GM12872 (cell line): ENCODE results near the gene LSP1.

Source experiments
- TF ChIP-seq, protein P1 (sequence below): IDR thresholded peaks from 3 replicates; pipeline ENCODE4 v1.5.1; 2011; ENCODE audit warnings: low read depth, mild to moderate bottlenecking, low read length, moderate library complexity; ENCODE audit not compliant: insufficient read depth

Gene LSP1

DNA sequence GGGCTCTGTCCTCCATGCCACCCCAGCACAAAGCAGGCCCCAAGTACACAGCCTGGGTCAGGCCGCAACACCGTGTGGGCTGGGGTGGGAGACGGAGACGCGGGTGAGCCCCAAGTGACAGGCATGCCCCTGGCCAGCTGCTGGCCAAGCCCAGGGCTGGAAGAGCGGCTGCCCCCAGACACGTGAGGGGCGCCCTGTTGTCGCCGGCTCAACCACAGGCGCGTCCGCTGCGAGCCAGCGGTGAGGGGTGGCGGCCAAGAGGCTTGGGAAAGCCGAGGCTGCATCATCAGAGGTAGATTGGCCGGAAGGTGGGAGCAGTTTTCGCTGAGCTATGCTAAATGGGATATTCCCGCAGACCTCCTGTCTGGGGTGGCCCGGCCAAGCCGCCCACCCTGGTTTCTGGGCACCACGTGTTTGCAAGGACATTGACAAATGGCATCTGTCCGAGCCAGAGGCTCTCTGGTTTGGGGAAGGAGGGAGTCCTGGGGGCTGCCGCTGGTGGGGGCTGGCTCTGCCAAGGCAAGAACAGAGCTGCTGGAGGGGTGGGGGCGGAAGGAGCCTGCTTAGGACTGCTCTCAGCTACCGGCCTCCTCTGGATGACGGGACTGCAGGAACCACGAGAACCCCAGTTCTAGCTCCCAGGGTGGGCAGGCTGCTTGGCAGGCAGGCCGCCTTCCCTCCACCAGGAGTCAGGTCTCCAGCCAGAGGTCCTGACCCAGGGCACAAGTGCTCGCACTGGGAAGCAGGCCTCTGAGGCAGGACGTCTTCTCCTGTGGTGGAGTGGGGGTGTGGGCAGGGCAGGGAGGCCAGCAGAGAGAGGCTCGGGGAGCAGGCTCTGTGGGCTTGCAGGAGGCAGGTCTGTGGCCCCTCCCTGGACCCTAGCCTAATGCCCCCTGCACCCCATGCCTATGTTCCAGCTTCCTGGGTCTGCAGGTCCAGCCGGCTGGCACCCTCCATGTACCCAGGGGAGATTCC lies 38.3 kb downstream of the LSP1 start:
- TF ChIP-seq, protein P1, sequence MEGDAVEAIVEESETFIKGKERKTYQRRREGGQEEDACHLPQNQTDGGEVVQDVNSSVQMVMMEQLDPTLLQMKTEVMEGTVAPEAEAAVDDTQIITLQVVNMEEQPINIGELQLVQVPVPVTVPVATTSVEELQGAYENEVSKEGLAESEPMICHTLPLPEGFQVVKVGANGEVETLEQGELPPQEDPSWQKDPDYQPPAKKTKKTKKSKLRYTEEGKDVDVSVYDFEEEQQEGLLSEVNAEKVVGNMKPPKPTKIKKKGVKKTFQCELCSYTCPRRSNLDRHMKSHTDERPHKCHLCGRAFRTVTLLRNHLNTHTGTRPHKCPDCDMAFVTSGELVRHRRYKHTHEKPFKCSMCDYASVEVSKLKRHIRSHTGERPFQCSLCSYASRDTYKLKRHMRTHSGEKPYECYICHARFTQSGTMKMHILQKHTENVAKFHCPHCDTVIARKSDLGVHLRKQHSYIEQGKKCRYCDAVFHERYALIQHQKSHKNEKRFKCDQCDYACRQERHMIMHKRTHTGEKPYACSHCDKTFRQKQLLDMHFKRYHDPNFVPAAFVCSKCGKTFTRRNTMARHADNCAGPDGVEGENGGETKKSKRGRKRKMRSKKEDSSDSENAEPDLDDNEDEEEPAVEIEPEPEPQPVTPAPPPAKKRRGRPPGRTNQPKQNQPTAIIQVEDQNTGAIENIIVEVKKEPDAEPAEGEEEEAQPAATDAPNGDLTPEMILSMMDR = no peak

DNA sequence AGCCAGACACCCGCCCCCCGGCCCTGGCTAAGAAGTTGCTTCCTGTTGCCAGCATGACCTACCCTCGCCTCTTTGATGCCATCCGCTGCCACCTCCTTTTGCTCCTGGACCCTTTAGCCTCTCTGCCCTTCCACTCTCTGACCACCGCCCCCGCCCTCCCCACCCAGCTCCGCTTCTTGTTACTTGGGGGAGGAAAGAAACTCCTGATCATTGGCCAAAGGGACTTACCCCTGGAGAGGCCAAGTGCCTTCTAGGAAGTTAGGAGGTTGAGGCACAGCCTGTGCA lies 38.9 kb downstream of the LSP1 start, which contains the start of gene PRR33:
TSS of gene PRR33 (minus strand) at position 65 of the 285 bp plus-strand sequence. CDS start 1,311 bp downstream, outside the sequence.
- TF ChIP-seq, protein P1 = no peak

DNA sequence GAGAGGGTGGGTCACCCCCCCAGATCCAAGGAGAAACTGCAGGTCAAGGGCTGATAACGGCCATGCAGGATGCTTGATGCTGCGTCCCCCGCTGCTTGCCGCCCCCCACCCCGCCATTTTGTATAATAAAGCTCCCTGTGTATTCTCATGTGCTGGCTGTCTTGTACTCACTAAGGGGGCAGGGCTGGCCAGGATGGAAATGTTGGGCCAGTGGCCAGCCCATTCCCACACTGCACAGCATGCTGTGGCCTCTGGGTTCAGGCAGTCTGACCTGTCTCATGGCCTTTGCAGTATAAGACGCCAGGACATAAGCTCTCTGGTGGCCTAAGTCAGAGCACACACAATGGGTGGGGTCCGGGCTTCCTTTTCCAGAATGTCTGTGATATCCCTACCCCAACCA lies 39.2 kb downstream of the LSP1 start:
- TF ChIP-seq, protein P1 = no peak

DNA sequence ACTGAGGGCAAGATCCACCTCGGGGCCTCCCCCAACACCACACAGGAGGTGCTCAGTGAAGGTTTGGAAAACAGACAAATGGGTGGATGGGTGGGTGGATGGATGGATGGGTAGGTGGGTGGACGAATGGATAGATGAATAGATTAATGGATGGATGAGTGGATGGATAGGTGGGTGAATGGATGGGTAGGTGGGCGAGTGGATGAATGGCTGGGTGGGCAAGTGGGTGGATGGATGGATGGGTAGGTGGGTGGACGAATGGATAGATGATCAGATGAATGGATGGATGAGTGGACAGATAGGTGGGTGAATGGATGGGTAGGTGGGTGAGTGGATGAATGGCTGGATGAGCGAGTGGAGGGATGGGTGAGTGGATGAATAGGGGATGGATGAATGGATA lies 39.7 kb downstream of the LSP1 start:
- TF ChIP-seq, protein P1 = no peak

DNA sequence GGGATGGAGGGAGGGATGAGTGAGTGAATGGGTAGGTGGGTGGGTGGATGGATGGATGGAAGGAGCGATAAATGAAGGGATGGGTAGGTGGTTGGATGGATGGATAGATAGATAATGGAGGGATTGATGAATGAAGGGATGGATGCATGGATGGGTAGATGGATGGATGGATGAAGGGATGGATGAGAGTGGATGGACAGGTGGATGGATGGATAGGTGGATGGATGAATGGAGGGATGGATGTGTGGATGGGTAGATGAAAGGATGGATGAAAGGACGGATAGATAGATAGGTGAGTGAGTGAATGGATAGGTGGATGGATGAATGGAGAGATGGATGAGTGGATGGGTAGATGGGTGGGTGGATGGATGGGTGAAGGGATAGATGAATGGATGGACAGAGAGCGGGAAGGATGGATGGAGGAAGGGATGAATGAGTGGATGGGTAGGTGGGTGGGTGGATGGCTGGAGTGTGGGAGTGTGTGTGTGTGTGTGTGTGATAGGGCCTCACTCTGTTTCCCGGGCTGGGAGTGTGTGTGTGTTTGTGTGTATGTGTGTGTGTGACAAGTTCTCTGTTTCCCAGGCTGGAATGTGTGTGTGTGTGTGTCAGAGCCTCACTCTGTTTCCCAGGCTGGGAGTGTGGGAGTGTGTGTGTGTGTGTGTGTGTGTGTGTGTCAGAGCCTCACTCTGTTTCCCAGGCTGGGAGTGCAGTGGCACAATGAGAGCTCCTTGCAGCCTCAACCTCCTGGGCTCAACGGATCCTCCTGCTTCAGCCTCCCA lies 40.9 kb downstream of the LSP1 start:
- TF ChIP-seq, protein P1 = no peak

DNA sequence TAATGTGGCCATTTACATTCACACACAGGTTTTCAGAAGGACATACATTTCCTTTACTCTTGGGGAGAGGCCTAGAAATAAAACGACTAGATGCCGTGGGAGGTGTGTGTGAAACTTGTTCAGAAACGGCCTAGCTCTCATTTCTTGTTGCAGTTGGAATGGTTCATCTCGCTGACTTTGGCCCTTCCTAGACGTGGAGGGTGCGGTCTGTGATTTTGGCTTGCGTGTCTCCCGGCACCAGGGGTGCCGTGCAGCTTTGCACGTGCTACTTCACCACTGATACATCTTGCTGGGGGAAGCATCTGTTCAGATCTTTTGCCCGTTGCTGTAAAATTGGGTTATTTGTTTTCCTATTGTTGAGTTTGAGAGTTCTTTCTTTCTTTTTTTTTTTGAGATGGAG lies 41.9 kb downstream of the LSP1 start:
- TF ChIP-seq, protein P1 = no peak

DNA sequence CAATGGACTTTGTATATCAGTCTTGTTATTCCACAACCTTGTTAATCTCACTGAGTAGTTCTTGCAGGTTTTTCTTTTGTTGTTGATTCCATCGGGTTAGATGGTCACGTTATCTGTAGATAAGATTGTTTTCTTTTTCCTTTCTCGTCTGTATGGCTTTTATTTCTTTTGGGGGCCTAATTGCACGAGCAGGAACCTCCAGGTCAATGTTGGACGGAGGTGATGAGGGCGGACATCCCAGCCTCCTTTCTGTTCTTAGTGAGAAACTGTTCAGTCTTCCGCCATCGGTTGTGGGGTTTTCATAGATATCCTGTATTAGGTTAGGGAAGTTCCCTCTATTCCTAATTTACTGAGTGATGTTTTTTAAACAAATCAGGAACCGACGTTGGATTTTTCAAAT lies 43.6 kb downstream of the LSP1 start:
- TF ChIP-seq, protein P1 = no peak
